SK-N-SH treated with all-trans-retinoic acid at 6 μM for 48 hours (cell line): ENCODE data around the gene NUP210.

Experiments
- BACH2 ChIP-seq: fragments of 250-450 bp; sonication (Bioruptor Pico); IDR thresholded peaks from 2 replicates; pipeline ENCODE4 v1.9.0; 2021; ENCODE audit warnings: mild to moderate bottlenecking, borderline replicate concordance
- ZFP3 ChIP-seq: fragments of 250-450 bp; sonication (Bioruptor Pico); IDR thresholded peaks from 2 replicates; pipeline ENCODE4 v1.5.0; 2020; ENCODE audit warnings: mild to moderate bottlenecking, moderate library complexity

DNA sequence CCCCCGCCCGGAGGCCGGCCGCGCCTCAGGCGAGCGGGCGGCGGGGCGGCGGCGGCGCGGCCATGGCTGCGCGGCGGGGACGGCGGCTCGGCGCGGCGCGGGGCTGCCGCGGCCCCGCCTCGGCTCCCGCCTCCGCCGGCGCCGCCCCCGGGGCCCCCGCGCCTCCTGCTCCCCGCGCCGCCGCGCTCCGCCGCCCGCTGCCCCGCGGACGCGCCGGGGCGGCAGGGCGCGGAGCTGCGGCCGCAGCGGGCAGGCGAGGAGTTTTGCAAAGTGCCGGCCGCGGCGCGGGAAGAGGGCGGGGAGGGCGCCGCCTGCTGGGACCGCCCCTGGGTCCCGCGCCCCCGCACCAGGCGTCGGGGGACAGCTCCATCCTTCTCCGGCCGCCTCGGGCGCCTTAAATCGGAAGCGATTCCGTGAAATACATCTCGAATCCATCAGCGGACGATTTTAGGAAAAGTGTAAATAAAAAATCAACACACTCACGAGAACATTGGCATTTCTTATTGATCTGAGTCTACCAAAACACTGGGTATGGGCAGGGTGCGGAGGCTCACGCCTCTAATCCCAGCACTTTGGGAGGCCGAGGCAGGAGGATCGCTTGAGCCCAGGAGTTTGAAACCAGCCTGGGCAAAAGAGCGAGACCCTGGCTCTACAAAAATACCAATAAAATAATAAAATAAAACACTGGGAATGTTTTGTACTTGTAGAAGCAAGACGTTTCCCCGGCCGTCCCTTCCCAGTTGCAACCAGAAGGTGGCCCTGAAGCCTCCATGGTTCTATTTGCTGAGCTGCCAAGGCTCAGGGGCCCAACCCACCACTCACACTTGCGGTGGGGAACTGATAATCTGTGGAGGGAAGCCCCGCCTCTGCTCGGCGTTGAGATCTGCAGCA lies 136.9 kb downstream of the NUP210 start:
- TF ChIP-seq ZFP3 (peak; percentile 96), BACH2 (no peak)
